Smooth muscle cell (in vitro differentiated cells): Measurements from ENCODE around the gene HDAC10. TPM values are rescaled to one million over a fixed set of nuclear protein-coding genes. Genes with fewer than 3 reads are reported as not detected.

ENCODE experiments used
- DNase-seq: peaks from one replicate; lab custom pipeline; 2025; ENCODE audit not compliant: unreplicated experiment; lab: John Stamatoyannopoulos, UW
- H2AFZ ChIP-seq: fragments of 200-600 bp; sonication (generic); 2 replicates; pipeline ENCODE4 v1.6.0; 2016; ENCODE audit warnings: antibody characterized with exemption, low read depth, mild to moderate bottlenecking
- H3F3A ChIP-seq: fragments of 200-600 bp; sonication (generic); 2 replicates; pipeline ENCODE4 v1.6.0; 2017; ENCODE audit warnings: antibody characterized with exemption, low read depth
- H3K27ac ChIP-seq: fragments of 200-600 bp; sonication (generic); 2 replicates; pipeline ENCODE4 v1.5.1; 2016; ENCODE audit warnings: low read depth, mild to moderate bottlenecking
- H3K27me3 ChIP-seq: fragments of 200-600 bp; sonication (generic); 2 replicates; pipeline ENCODE4 v1.6.1; 2016; ENCODE audit warnings: low read depth, mild to moderate bottlenecking
- H3K36me3 ChIP-seq: fragments of 200-600 bp; sonication (generic); 2 replicates; pipeline ENCODE4 v1.5.1; 2016; ENCODE audit warnings: low read depth
- H3K4me1 ChIP-seq: fragments of 200-600 bp; sonication (generic); 2 replicates; pipeline ENCODE4 v1.5.1; 2016; ENCODE audit warnings: low read depth
- H3K4me2 ChIP-seq: fragments of 200-600 bp; sonication (generic); 2 replicates; pipeline ENCODE4 v1.6.0; 2016; ENCODE audit warnings: mild to moderate bottlenecking
- H3K4me3 ChIP-seq: fragments of 200-600 bp; sonication (generic); 2 replicates; pipeline ENCODE4 v1.5.1; 2016; ENCODE audit warnings: mild to moderate bottlenecking
- H3K79me2 ChIP-seq: fragments of 200-600 bp; sonication (generic); 2 replicates; pipeline ENCODE4 v1.6.0; 2016; ENCODE audit warnings: low read depth, mild to moderate bottlenecking
- H3K9ac ChIP-seq: fragments of 200-600 bp; sonication (generic); 2 replicates; pipeline ENCODE4 v1.6.0; 2016; ENCODE audit warnings: low read depth
- H3K9me3 ChIP-seq: fragments of 200-600 bp; sonication (generic); replicated peaks from 2 replicates; pipeline ENCODE4 v1.5.1; 2016; ENCODE audit warnings: low read depth
- H4K20me1 ChIP-seq: fragments of 200-600 bp; sonication (generic); 2 replicates; pipeline ENCODE4 v1.6.0; 2016; ENCODE audit warnings: low read depth
- CTCF ChIP-seq: fragments of 200-600 bp; sonication (generic); IDR thresholded peaks from 2 replicates; pipeline ENCODE4 v1.5.1; 2017; ENCODE audit warnings: borderline replicate concordance, mild to moderate bottlenecking, antibody characterized with exemption; ENCODE audit not compliant: insufficient read depth, poor library complexity, severe bottlenecking
- WGBS: methylation state at CpG from one replicate; pipeline ENCODE4 v1.1.7; 2016; ENCODE audit warnings: low lambda C conversion rate; 5-methylcytosine and 5-hydroxymethylcytosine counted together
- polyA plus RNA-seq: library from polyadenylated mRNA; unstranded; fragments of >200 nt; fragmentation: Nextera tagmentation; extraction: Ambion mirVana; gene quantifications from 2 replicates; pipeline ENCODE4 v1.2.1, GENCODE V29; 2016
- total RNA-seq: library from RNA; depleted of rRNA; stranded (reverse); fragments of >200 nt; gene quantifications from 2 replicates; pipeline ENCODE4 v1.2.3, GENCODE V29; 2014

HDAC10 gene
- total and polyA plus RNA-seq, 2 experiments from 2014 or later, result 9.5 to 15.7 TPM

GRCh38 chr22:50257041-50257440 lies 6.0 kb upstream of the HDAC10 start:
- H3K79me2 ChIP-seq, result peaks cover 4% of the 10 kb centered on the region
- no peak overlapping the region for H3K4me3 ChIP-seq
- TF ChIP-seq CTCF, result no peak
- H3K4me1 ChIP-seq, result peaks cover 8% of the 10 kb centered on the region
- no peak overlapping the region for H3K4me2 ChIP-seq
- 97% methylated on average over 16 of the region's 16 CpGs for WGBS
- no peaks in the 10 kb centered on the region for H3K9me3 ChIP-seq
- H2AFZ ChIP-seq, result no peak overlapping the region
- H4K20me1 ChIP-seq, result no peaks in the 10 kb centered on the region
- H3F3A ChIP-seq, result peaks cover 7% of the 10 kb centered on the region
- no peaks in the 10 kb centered on the region for H3K27me3 ChIP-seq
- no peaks in the 10 kb centered on the region for H3K36me3 ChIP-seq
- H3K9ac ChIP-seq, result no peak overlapping the region
- DNase-seq, result no peak
- no peak overlapping the region for H3K27ac ChIP-seq

GRCh38 chr22:50256258-50256862 lies 5.3 kb upstream of the HDAC10 start:
- Histone ChIP-seq H3K79me2 (peaks cover 4% of the 10 kb centered on the region), H4K20me1 (no peaks in the 10 kb centered on the region)

GRCh38 chr22:50255607-50256006 lies 4.5 kb upstream of the HDAC10 start:
- Histone ChIP-seq H3F3A (peaks cover 20% of the 10 kb centered on the region), H4K20me1 (no peaks in the 10 kb centered on the region), H3K79me2 (peaks cover 4% of the 10 kb centered on the region), H3K9me3 (no peaks in the 10 kb centered on the region), H3K4me3 (no peak overlapping the region), H3K9ac (no peak overlapping the region), H3K36me3 (no peaks in the 10 kb centered on the region), H3K27me3 (no peaks in the 10 kb centered on the region), H3K4me2 (no peak overlapping the region), H2AFZ (no peak overlapping the region), H3K4me1 (peaks cover 7% of the 10 kb centered on the region), H3K27ac (no peak overlapping the region)
- DNase-seq, result no peak
- 97% methylated on average over 13 of the region's 17 CpGs for WGBS
- no peak for TF ChIP-seq CTCF

More at GRCh38 chr22:50256258-50256862, 5.3 kb upstream of the HDAC10 start:
- no peak overlapping the region for H3K4me3 ChIP-seq
- no peak overlapping the region for H3K27ac ChIP-seq
- no peaks in the 10 kb centered on the region for H3K27me3 ChIP-seq
- no peak for TF ChIP-seq CTCF
- no peak for DNase-seq
- no peak overlapping the region for H3K9ac ChIP-seq
- H3K4me2 ChIP-seq, result no peak overlapping the region
- H3K36me3 ChIP-seq, result no peaks in the 10 kb centered on the region
- peaks cover 14% of the 10 kb centered on the region for H3F3A ChIP-seq
- H3K9me3 ChIP-seq, result no peaks in the 10 kb centered on the region
- WGBS, result 100% methylated on average over 9 of the region's 12 CpGs
- H2AFZ ChIP-seq, result no peak overlapping the region
- peaks cover 8% of the 10 kb centered on the region for H3K4me1 ChIP-seq

GRCh38 chr22:50255099-50255498 lies 4.0 kb upstream of the HDAC10 start:
- no peaks in the 10 kb centered on the region for H3K36me3 ChIP-seq
- no peaks in the 10 kb centered on the region for H3K9me3 ChIP-seq
- no peak overlapping the region for H2AFZ ChIP-seq
- peaks cover 4% of the 10 kb centered on the region for H3K79me2 ChIP-seq
- peaks cover 7% of the 10 kb centered on the region for H3K4me1 ChIP-seq
- H4K20me1 ChIP-seq, result peaks cover 2% of the 10 kb centered on the region
- no peak for DNase-seq
- H3K9ac ChIP-seq, result no peak overlapping the region
- H3K27ac ChIP-seq, result no peak overlapping the region
- H3K4me2 ChIP-seq, result no peak overlapping the region
- no peak overlapping the region for H3K4me3 ChIP-seq
- no peaks in the 10 kb centered on the region for H3K27me3 ChIP-seq
- peaks cover 24% of the 10 kb centered on the region for H3F3A ChIP-seq
- WGBS, result 93% methylated on average over 19 of the region's 19 CpGs
- TF ChIP-seq CTCF, result no peak
